ENCODE data around the gene SLC22A17. TPM values are rescaled to one million over a fixed set of nuclear protein-coding genes. Genes with fewer than 3 reads are reported as not detected.

Gene SLC22A17
- total RNA-seq, 1 donor from 2014 or later = 42.4 TPM

- Mint-ChIP-seq H3K27me3 (ENCODE audit: low read depth) (peaks cover 2% of the 10 kb centered on the region), H3K4me1 (peaks cover 30% of the 10 kb centered on the region), H3K4me3 (no peak overlapping the region), H3K36me3 (ENCODE audit: low read depth) (peaks cover 10% of the 10 kb centered on the region), H3K9me3 (no peaks in the 10 kb centered on the region), H3K27ac (ENCODE audit: unreplicated experiment) (no peak overlapping the region)
- DNase-seq (ENCODE audit: low read depth, low spot score) = no peak
- no peak for TF ChIP-seq CTCF (conservative IDR thresholded peaks at IDR 0.05)
Observed at GRCh38 chr14:23359167-23359626, 6.5 kb upstream of the SLC22A17 start.

- Mint-ChIP-seq H3K4me3 (peak overlapping the region; percentile 37), H3K36me3 (ENCODE audit: low read depth) (peaks cover 10% of the 10 kb centered on the region), H3K27ac (ENCODE audit: unreplicated experiment) (no peak overlapping the region), H3K27me3 (ENCODE audit: low read depth) (peaks cover 8% of the 10 kb centered on the region), H3K4me1 (peaks cover 31% of the 10 kb centered on the region), H3K9me3 (no peaks in the 10 kb centered on the region)
- no peak for TF ChIP-seq CTCF (conservative IDR thresholded peaks at IDR 0.05)
- DNase-seq (ENCODE audit: low read depth, low spot score) = no peak
Observed at GRCh38 chr14:23358553-23359166, 6.0 kb upstream of the SLC22A17 start.

- peaks cover 13% of the 10 kb centered on the region for H3K27me3 Mint-ChIP-seq (ENCODE audit: low read depth)
- H3K27ac Mint-ChIP-seq (ENCODE audit: unreplicated experiment) = no peak overlapping the region
- no peaks in the 10 kb centered on the region for H3K9me3 Mint-ChIP-seq
- H3K4me1 Mint-ChIP-seq = peaks cover 35% of the 10 kb centered on the region
- TF ChIP-seq CTCF (conservative IDR thresholded peaks at IDR 0.05) = no peak
- H3K36me3 Mint-ChIP-seq (ENCODE audit: low read depth) = peaks cover 8% of the 10 kb centered on the region
- no peak for DNase-seq (ENCODE audit: low read depth, low spot score)
- peak overlapping the region; percentile 37 for H3K4me3 Mint-ChIP-seq
Observed at GRCh38 chr14:23358042-23358441, 5.4 kb upstream of the SLC22A17 start.

GRCh38 chr14:23357261-23357660, 4.6 kb upstream of the SLC22A17 start:
- Mint-ChIP-seq H3K4me3 (no peak overlapping the region), H3K4me1 (peaks cover 35% of the 10 kb centered on the region), H3K27me3 (ENCODE audit: low read depth) (peaks cover 17% of the 10 kb centered on the region), H3K36me3 (ENCODE audit: low read depth) (peaks cover 7% of the 10 kb centered on the region), H3K27ac (ENCODE audit: unreplicated experiment) (no peak overlapping the region), H3K9me3 (no peaks in the 10 kb centered on the region)
- DNase-seq (ENCODE audit: low read depth, low spot score) = no peak
- no peak for TF ChIP-seq CTCF (conservative IDR thresholded peaks at IDR 0.05)

GRCh38 chr14:23356662-23357061, 4.0 kb upstream of the SLC22A17 start:
- Mint-ChIP-seq H3K4me3 (peak overlapping the region; percentile 0), H3K4me1 (peaks cover 29% of the 10 kb centered on the region), H3K36me3 (ENCODE audit: low read depth) (peaks cover 7% of the 10 kb centered on the region), H3K27ac (ENCODE audit: unreplicated experiment) (no peak overlapping the region), H3K27me3 (ENCODE audit: low read depth) (peaks cover 17% of the 10 kb centered on the region), H3K9me3 (no peaks in the 10 kb centered on the region)
- TF ChIP-seq CTCF (conservative IDR thresholded peaks at IDR 0.05) = no peak
- no peak for DNase-seq (ENCODE audit: low read depth, low spot score)
